Activated CD8-positive, alpha-beta memory T cell treated with anti-CD3 and anti-CD28 coated beads, Interleukin-2, amount 50 U/mL, for 48 hours (primary cell): ENCODE measurements around the gene HCK.

Source experiments
- DNase-seq: peaks from one replicate; pipeline ENCODE4 v3.0.0-alpha.2; 2020

Gene HCK

GRCh38 chr20:32063695-32064094, 11.7 kb downstream of the HCK start:
- no peak for DNase-seq

- no peak for DNase-seq
These were observed 12.6 kb downstream of the HCK start for GRCh38 chr20:32064667-32065066.

- no peak for DNase-seq
These were observed 15.3 kb downstream of the HCK start for GRCh38 chr20:32067234-32067821.

DNA sequence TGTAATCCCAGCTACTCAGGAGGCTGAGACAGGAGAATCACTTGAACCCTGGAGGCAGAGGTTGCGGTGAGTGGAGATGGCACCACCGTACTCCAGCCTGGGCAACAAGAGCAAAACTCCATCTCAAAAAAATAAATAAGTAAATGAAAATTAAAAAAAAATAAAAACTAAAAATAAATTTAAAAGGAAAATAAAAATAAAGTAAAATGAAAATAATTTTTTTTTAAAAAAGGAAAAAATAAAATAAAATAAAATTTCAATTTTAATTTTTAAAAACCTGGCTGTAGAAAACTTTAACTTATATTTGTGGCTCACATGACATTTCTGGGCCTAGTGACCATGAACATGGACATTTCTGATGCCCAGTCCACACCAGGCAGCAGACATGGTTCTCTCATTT, 16.1 kb downstream of the HCK start:
- no peak for DNase-seq

GRCh38 chr20:32069711-32070110, 17.7 kb downstream of the HCK start:
- DNase-seq, result no peak

DNA sequence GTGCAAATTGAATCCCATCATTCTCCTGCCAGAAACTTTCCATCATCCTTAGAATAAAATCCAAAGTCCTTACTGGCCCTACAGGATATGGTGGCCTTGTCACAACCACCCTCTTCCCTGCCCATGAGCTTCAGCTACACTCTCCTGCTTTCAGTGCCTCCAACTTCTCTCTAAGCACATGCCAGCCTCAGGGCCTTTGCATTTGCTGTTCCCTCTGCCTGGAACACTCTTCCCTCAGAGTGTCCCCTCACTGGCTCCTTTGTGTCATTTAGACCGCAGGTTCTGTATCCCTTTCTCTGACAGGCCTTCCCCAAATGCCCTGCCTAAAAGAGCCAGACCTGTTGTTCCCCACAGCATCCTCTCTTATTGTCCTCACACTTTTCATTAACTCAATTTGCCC, 18.2 kb downstream of the HCK start:
- no peak for DNase-seq

- no peak for DNase-seq
These were observed 18.7 kb downstream of the HCK start for GRCh38 chr20:32070690-32071213.

DNA sequence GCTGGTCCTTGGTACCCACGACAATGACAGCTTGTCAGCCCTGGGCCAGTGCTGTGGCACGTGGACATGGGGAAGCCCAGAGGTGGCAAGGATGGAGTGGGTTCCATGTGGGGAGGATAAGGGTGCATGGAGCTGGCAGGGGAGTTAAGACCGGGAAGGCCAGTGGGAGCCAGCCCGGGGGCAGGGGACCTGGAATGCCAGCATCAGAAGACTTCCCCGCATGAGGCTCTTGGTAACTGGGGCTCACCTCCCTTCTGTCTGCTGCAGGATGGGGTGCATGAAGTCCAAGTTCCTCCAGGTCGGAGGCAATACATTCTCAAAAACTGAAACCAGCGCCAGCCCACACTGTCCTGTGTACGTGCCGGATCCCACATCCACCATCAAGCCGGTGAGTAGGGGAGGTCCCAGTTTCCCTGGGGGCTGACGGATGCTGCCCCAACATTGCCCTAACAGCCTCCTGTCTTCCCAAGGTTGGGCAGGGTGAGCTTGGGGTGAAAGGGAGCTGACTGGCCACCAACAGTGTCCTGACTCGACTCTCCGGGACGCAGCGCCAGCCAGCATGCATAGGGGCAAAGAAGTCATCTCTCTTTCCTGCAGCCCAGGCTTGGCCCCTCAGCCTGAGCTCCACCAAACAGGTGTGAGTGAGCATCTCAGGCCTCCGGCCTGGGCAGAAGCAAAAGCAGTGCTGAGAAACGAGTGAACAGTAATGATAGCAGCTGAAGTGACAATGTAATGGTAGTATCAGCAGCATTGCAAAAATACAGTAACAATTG, 19.5 kb downstream of the HCK start:
- no peak for DNase-seq

- DNase-seq, result no peak
These were observed 20.2 kb downstream of the HCK start for GRCh38 chr20:32072168-32072750.

- no peak for DNase-seq
These were observed 23.5 kb downstream of the HCK start for GRCh38 chr20:32075534-32075933.

GRCh38 chr20:32077190-32077589, 25.1 kb downstream of the HCK start:
- DNase-seq, result no peak

GRCh38 chr20:32078322-32078721, 26.3 kb downstream of the HCK start:
- DNase-seq, result no peak

DNA sequence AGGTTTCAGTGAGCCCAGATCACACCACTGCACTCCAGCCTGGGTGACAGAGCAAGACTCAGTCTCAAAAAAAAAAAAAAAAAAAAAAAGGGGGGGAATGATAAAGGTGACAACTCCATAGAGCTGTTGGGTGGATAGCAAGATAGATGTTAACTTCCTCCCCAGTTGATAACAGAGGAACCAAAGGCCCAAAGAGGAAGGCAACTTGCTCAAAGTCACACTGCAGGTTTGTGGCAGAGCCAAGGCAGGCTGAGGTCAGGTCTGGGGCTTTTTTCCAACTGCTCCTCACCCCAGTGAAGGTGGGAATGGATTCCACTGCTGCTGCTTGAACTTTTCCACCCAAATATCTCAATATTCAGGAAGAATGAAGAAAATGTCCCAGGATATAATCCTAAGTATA, 26.7 kb downstream of the HCK start:
- no peak for DNase-seq

- no peak for DNase-seq
These were observed 27.6 kb downstream of the HCK start for GRCh38 chr20:32079655-32080109.

DNA sequence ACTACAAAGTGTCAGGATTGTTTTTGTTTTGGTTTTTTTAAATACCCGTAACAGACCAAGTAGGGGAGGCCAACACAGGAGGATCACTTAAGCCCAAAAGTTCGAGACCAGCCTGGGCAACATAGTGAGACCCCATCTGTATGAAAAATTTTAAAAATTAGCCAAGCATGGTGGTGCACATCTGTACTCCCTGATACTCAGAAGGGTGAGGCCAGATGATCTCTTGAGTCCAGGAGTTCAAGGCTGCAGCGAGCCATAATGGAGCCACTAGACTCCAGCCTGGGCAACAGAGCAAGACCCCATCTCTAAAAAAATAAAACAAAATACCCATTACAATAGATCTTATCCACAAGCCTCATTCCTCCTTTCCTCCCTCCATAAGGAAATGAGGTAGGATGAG, 28.7 kb downstream of the HCK start:
- DNase-seq, result no peak

DNA sequence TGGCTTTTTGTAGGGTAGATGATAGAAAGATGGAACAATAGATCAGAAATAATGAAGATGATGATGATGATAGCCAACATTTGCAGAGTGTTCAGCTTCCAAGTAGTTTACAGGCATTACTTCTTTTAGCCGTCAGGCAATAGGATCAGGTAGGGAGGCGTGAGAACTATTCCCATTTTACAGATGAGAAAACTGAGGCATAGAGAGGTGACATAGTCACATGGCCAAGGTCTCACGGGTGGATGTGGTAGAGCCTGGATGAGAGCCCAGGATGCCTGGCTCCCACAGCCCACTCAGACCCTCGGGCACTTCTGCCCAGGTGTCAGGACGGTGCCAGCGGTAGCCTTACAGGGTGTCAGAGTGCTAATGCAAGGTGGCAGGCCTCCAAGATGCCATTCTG, 31.4 kb downstream of the HCK start:
- no peak for DNase-seq

- DNase-seq, result no peak
These were observed 35.0 kb downstream of the HCK start for GRCh38 chr20:32087070-32087469.

- DNase-seq, result no peak
These were observed 36.7 kb downstream of the HCK start for GRCh38 chr20:32088759-32089158.

- no peak for DNase-seq
These were observed 37.8 kb downstream of the HCK start for GRCh38 chr20:32089637-32090362.

DNA sequence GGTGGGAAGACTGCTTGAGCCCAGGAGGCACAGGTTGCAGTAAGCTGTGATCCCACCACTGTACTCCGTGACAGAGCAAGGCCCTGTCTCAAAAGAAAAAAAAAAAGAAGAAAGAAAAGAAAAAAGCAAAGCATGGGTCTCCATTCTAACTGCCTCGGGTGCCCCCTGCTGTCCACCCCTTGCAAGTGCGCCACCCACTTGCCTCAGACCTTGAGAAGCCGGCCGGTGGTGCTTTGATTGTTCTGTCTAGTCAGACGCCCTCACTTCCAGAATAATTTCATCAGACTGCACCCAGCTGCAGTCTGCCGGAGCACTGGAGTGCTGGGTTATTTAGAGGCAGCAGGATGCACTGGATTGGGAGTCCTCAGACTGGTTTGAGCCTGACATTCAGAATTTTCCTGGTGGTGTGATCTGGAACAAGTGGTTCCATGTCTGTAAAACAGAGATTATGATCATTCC, 39.9 kb downstream of the HCK start:
- DNase-seq, result peak; percentile 89

GRCh38 chr20:32098786-32099185, 46.7 kb downstream of the HCK start:
- DNase-seq, result no peak

DNA sequence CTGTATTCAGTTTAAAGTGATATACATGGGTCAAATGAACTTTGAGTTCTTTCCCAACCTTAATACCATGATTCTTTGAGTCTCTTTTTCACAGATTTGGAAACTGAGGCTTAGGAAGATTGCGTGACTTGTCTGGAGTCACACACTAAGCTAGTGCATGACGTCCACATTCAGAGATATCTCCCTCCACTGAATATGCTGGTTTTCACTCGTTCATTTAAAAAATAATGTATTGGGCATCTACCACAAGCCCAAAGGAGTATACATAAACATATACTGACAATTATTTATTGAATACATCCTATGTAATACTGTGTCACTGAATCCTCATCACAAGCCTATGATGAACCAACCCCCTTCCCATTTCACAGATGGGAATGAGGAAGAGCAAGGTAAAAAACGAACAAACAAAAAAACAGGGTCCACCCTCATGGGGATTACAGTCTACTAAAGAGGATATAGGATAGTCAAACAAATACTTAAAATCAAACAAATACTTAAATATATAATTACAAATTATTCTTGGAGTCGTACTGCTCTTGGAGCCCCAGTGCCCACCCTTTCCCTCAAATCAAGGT, 56.9 kb downstream of the HCK start:
- no peak for DNase-seq
